HepG2 (cell line): ENCODE results near the gene COQ6. TPM values are rescaled to one million over a fixed set of nuclear protein-coding genes. Genes with fewer than 3 reads are reported as not detected.

Experiments used
- AKAP8 ChIP-seq: sonication (generic); formaldehyde crosslinking; IDR thresholded peaks from 2 replicates; pipeline ENCODE4 v1.5.1; 2020; ENCODE audit warnings: mild to moderate bottlenecking, missing genetic modification reagents
- CBX2 ChIP-seq, 2 experiments: fragments of 200-600 bp in 1 of 2; sonication (generic); formaldehyde crosslinking in 1 of 2; IDR thresholded peaks; 2 replicates each; pipeline versions ENCODE4 v1.7.0 to v1.8.1; 2018 to 2022; ENCODE audit warnings: low read depth in 2 of 2, low read length in 1 of 2, mild to moderate bottlenecking in 1 of 2, missing genetic modification reagents in 1 of 2
- DBP ChIP-seq: sonication (generic); formaldehyde crosslinking; IDR thresholded peaks from 2 replicates; pipeline ENCODE4 v1.4.0; 2020; ENCODE audit warnings: missing genetic modification reagents; ENCODE audit errors: not compliant biosample characterization
- GLI4 ChIP-seq: sonication (generic); formaldehyde crosslinking; IDR thresholded peaks from 2 replicates; pipeline ENCODE4 v1.5.1; 2020; ENCODE audit warnings: missing genetic modification reagents, mild to moderate bottlenecking, moderate library complexity, borderline replicate concordance
- HINFP ChIP-seq: sonication (generic); formaldehyde crosslinking; IDR thresholded peaks from 2 replicates; pipeline ENCODE4 v1.4.0; 2020; ENCODE audit warnings: low read depth, mild to moderate bottlenecking, missing genetic modification reagents
- MED1 ChIP-seq: sonication (generic); formaldehyde crosslinking; IDR thresholded peaks from 2 replicates; pipeline ENCODE4 v1.4.0; 2020; ENCODE audit warnings: missing genetic modification reagents
- NFIB ChIP-seq: sonication (generic); formaldehyde crosslinking; IDR thresholded peaks from 2 replicates; pipeline ENCODE4 v1.9.0; 2021; ENCODE audit warnings: missing genetic modification reagents, mild to moderate bottlenecking, borderline replicate concordance
- PITX1 ChIP-seq: sonication (generic); formaldehyde crosslinking; IDR thresholded peaks from 2 replicates; pipeline ENCODE4 v1.5.1; 2020; ENCODE audit warnings: mild to moderate bottlenecking, missing genetic modification reagents
- POLR2AphosphoS5 ChIP-seq: IDR thresholded peaks from 2 replicates; pipeline ENCODE4 v1.6.1; 2012; ENCODE audit warnings: low read depth, low read length
- PREB ChIP-seq: sonication (generic); formaldehyde crosslinking; IDR thresholded peaks from 2 replicates; pipeline ENCODE4 v1.4.0; 2020; ENCODE audit warnings: missing genetic modification reagents
- RBM22 ChIP-seq: fragments of 200-400 bp; formaldehyde crosslinking; optimal IDR thresholded peaks from 2 replicates; pipeline ENCODE3; 2017; ENCODE audit warnings: mild to moderate bottlenecking, low read length, moderate library complexity
- ZNF318 ChIP-seq: sonication (generic); formaldehyde crosslinking; IDR thresholded peaks from 2 replicates; pipeline ENCODE4 v1.4.0; 2020; ENCODE audit warnings: mild to moderate bottlenecking, missing genetic modification reagents
- ZNF414 ChIP-seq: sonication (generic); formaldehyde crosslinking; IDR thresholded peaks from 2 replicates; pipeline ENCODE4 v1.5.0; 2020; ENCODE audit warnings: missing genetic modification reagents
- ZNF616 ChIP-seq: sonication (generic); formaldehyde crosslinking; IDR thresholded peaks from 2 replicates; pipeline ENCODE4 v1.5.0; 2020; ENCODE audit warnings: low read depth, mild to moderate bottlenecking, missing genetic modification reagents
- polyA plus RNA-seq, 8 experiments: library from polyadenylated mRNA; depleted of rRNA in 3 of 8; stranded (reverse) in 7 of 8; unstranded in 1 of 8; fragments of >200 nt; fragmentation: Illumina TruSeq in 4 of 8; extraction: Trizol in 4 of 8; gene quantifications; 2 replicates each; pipeline versions ENCODE4 v1.2.1 to v1.2.3, GENCODE V29; 2011 to 2016; ENCODE audit warnings: low read depth in 4 of 8, missing spikeins in 1 of 8, mixed read lengths in 1 of 8; ENCODE audit not compliant: insufficient read depth in 1 of 8
- total RNA-seq, 5 experiments: library from RNA; depleted of rRNA; stranded (reverse); fragments of >200 nt; fragmentation: Illumina TruSeq; extraction: Trizol; gene quantifications; 2 replicates each; pipeline ENCODE4 v1.2.3, GENCODE V29; 2016; ENCODE audit warnings: low read depth in 1 of 5

COQ6 gene
- total and polyA plus RNA-seq, 2 of the 13 experiments (the other 11 are each of a cell fraction or from before 2014, with no cell fraction given) = 18.9 to 34.7 TPM

- TF ChIP-seq PREB = no peak
- no peak for TF ChIP-seq CBX2 (IDR thresholded peaks at IDR 0.05; ENCODE audit: low read depth, low read length)
- TF ChIP-seq CBX2 (CRISPR knock-in tag; IDR thresholded peaks at IDR 0.05; ENCODE audit: low read depth) = no peak
- TF ChIP-seq POLR2AphosphoS5 = peak; percentile 68
- no peak for TF ChIP-seq AKAP8 (CRISPR knock-in tag)
- peak; percentile 31; the same call in 1 of the 2 replicates for TF ChIP-seq PITX1
- TF ChIP-seq RBM22 = no peak
- no peak for TF ChIP-seq HINFP (CRISPR knock-in tag)
- TF ChIP-seq NFIB (CRISPR knock-in tag) = no peak
- no peak for TF ChIP-seq ZNF414 (CRISPR knock-in tag)
- TF ChIP-seq ZNF318 (CRISPR knock-in tag) = no peak
- peak; percentile 74 for TF ChIP-seq MED1
- no peak for TF ChIP-seq GLI4 (CRISPR knock-in tag)
- no peak for TF ChIP-seq ZNF616 (CRISPR knock-in tag)
- no peak for TF ChIP-seq DBP (CRISPR knock-in tag)
Measured at GRCh38 chr14:73995977-73996378, 45.9 kb downstream of the COQ6 start (continued).
